ENCODE data around the gene KCTD7. TPM values are rescaled to one million over a fixed set of nuclear protein-coding genes. Genes with fewer than 3 reads are reported as not detected.
"Not testable (repeated sequence)": the region's sequence is repeated elsewhere in the genome, so short reads cannot be mapped to it uniquely, and the experiment has no call there.

The KCTD7 gene
- 3.7 to 5.2 TPM (median 4.6 TPM) in 3 replicates for polyA plus RNA-seq
- 1.8 TPM for polyA plus RNA-seq (2011; ENCODE audit: low read depth)
- 3.5 and 3.6 TPM in 2 replicates for polyA plus RNA-seq (2011; cell fraction: cytosol; rRNA removed)
- polyA plus RNA-seq (2011; cell fraction: nucleus; rRNA removed): 12.6 and 14.8 TPM in 2 replicates
- 2.1 and 2.9 TPM in 2 replicates for polyA plus RNA-seq (2012; ENCODE audit: low replicate concordance)
- polyA minus RNA-seq: 8.6 to 14.1 TPM (median 8.7 TPM) in 3 replicates
- 2.5 TPM for polyA minus RNA-seq (2011; cell fraction: cytosol; rRNA and poly(A)+ RNA removed)
- 5.6 and 6.6 TPM in 2 replicates for polyA minus RNA-seq (2011; cell fraction: nucleus; rRNA and poly(A)+ RNA removed)

DNA sequence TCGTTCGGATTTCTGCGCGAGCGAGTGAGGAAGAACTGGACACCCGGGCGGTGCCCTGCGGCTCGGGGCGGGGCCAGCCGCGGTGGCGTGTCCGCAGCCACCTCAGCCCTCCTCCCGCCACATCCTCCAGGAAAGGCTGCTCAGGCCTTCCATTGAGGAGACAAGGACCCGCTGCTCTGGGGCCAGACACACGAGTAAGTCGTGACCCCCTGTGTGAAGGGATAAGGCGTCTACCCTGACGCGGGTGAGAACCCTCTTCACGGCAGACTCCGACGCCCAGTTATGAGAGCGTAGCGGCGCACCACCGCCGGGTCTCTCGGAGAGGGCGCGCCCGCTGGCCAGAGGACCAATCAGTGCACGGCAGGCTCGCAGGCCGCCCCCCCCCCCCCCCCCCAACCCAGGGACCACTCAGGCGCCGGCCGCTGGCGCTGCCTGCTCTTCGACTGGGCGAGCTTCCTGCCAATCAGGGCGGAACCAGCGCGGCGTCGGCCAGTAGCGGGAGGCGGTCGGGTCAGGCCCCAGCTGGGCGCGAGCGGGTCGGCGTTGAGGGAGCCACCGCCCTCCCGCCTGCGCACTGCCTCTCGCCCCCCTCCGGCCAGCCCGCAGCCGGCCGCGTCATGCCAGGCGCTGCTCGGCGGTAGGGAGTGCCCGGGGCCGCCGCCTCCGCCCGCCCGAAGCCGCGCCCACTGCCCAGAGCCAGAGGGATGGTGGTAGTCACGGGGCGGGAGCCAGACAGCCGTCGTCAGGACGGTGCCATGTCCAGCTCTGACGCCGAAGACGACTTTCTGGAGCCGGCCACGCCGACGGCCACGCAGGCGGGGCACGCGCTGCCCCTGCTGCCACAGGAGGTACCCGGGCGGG, at the start of gene KCTD7:
KCTD7 (plus strand) TSS at position 521 of the 861 bp plus-strand sequence; CDS start at position 705, 184 bp downstream.
- H3K9me1 ChIP-seq (ENCODE audit: control insufficient read depth, extremely low read depth, insufficient read depth, low read length): no peaks in the 10 kb centered on the region
- H2AFZ ChIP-seq (ENCODE audit: control insufficient read depth, low read length): peak within 1 kb of the TSS; percentile 100
- H4K20me1 ChIP-seq (ENCODE audit: control insufficient read depth, extremely low read depth, insufficient read depth, low read length): no peaks in the 10 kb centered on the region
- dilution Hi-C loops (cut with MboI; ENCODE audit: extremely low pct_ligation_motif_present, low sequenced_read_pairs): no loop called here
- peak within 1 kb of the TSS; percentile 93 for H3K9ac ChIP-seq (ENCODE audit: control insufficient read depth, extremely low read depth, insufficient read depth, low read length)
- H3K4me1 ChIP-seq (ENCODE audit: control insufficient read depth, extremely low read depth, insufficient read depth, low read length): peaks cover 5% of the 10 kb centered on the region
- H3K27ac ChIP-seq (ENCODE audit: control insufficient read depth, insufficient read depth, low read length): peak within 1 kb of the TSS; percentile 90
- peaks cover 0 to 2% of the 10 kb centered on the region in 2 experiments for H3K36me3 ChIP-seq (ENCODE audit: control insufficient read depth in 2 of 2, extremely low read depth in 1 of 2, insufficient read depth in 2 of 2, low read length in 2 of 2)
- FAIRE-seq (no peak), DNase-seq (ENCODE audit: low read depth, low spot score) (peak; percentile 66)
- H3K4me3 ChIP-seq (ENCODE audit: control insufficient read depth in 2 of 3, extremely low read depth in 1 of 3, insufficient read depth in 2 of 3, low read depth in 1 of 3, low read length in 3 of 3): peak within 1 kb of the TSS; percentile 75 to 86 (median 81)
- peaks cover 3% of the 10 kb centered on the region for H3K79me2 ChIP-seq (ENCODE audit: control insufficient read depth, insufficient read depth, low read length)
- no peaks in the 10 kb centered on the region for H3K27me3 ChIP-seq (ENCODE audit: control insufficient read depth, extremely low read depth, insufficient read depth, low read length)
- peak within 1 kb of the TSS; percentile 91 for H3K4me2 ChIP-seq (ENCODE audit: control insufficient read depth, extremely low read depth, insufficient read depth, low read depth, low read length)
- H3K9me3 ChIP-seq (ENCODE audit: control insufficient read depth, low read depth, low read length): no peaks in the 10 kb centered on the region
- no peak for TF ChIP-seq EZH2 (IDR thresholded peaks at IDR 0.05; ENCODE audit: low read length)
- TF ChIP-seq, protein P1, sequence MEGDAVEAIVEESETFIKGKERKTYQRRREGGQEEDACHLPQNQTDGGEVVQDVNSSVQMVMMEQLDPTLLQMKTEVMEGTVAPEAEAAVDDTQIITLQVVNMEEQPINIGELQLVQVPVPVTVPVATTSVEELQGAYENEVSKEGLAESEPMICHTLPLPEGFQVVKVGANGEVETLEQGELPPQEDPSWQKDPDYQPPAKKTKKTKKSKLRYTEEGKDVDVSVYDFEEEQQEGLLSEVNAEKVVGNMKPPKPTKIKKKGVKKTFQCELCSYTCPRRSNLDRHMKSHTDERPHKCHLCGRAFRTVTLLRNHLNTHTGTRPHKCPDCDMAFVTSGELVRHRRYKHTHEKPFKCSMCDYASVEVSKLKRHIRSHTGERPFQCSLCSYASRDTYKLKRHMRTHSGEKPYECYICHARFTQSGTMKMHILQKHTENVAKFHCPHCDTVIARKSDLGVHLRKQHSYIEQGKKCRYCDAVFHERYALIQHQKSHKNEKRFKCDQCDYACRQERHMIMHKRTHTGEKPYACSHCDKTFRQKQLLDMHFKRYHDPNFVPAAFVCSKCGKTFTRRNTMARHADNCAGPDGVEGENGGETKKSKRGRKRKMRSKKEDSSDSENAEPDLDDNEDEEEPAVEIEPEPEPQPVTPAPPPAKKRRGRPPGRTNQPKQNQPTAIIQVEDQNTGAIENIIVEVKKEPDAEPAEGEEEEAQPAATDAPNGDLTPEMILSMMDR (optimal IDR thresholded peaks at IDR 0.05 in 1 of 3, IDR thresholded peaks at IDR 0.05 in 1 of 3, conservative IDR thresholded peaks at IDR 0.05 in 1 of 3; ENCODE audit: extremely low read depth in 1 of 3, insufficient read depth in 2 of 3, low read length in 3 of 3): no peak

DNA sequence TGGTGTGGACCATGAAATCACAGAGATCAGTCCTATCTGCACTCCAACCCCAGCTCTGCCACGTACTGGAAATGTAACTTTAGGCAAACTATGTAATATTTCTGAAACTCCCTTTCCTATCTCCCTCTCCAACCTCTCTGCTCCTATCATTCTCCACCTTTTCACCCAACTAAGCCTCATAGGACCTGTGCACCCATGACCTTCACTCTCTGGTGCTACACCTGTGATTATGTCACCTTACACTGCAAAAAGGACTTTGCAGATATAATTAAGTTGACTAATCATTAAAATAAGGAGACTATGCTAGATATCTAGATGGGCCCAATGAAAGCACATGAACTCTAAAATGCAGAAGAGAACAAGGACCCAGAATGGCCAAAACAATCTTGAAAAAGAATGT, 48.3 kb upstream of the KCTD7 start:
- H3K4me3 ChIP-seq (ENCODE audit: control insufficient read depth in 2 of 3, extremely low read depth in 1 of 3, insufficient read depth in 2 of 3, low read depth in 1 of 3, low read length in 3 of 3); H3K27ac ChIP-seq (ENCODE audit: control insufficient read depth, insufficient read depth, low read length); H3K9me1 ChIP-seq (ENCODE audit: control insufficient read depth, extremely low read depth, insufficient read depth, low read length); H3K9ac ChIP-seq (ENCODE audit: control insufficient read depth, extremely low read depth, insufficient read depth, low read length); H3K9me3 ChIP-seq (ENCODE audit: control insufficient read depth, low read depth, low read length); H3K27me3 ChIP-seq (ENCODE audit: control insufficient read depth, extremely low read depth, insufficient read depth, low read length); H2AFZ ChIP-seq (ENCODE audit: control insufficient read depth, low read length); FAIRE-seq; H3K4me1 ChIP-seq (ENCODE audit: control insufficient read depth, extremely low read depth, insufficient read depth, low read length); H3K4me2 ChIP-seq (ENCODE audit: control insufficient read depth, extremely low read depth, insufficient read depth, low read depth, low read length); dilution Hi-C loops (cut with MboI; ENCODE audit: extremely low pct_ligation_motif_present, low sequenced_read_pairs); DNase-seq (ENCODE audit: low read depth, low spot score); H4K20me1 ChIP-seq (ENCODE audit: control insufficient read depth, extremely low read depth, insufficient read depth, low read length): not testable (repeated sequence)
- H3K79me2 ChIP-seq (ENCODE audit: control insufficient read depth, insufficient read depth, low read length): peaks cover 93% of the 10 kb centered on the region
- peaks cover 0 to 12% of the 10 kb centered on the region in 2 experiments for H3K36me3 ChIP-seq (ENCODE audit: control insufficient read depth in 2 of 2, extremely low read depth in 1 of 2, insufficient read depth in 2 of 2, low read length in 2 of 2)

DNA sequence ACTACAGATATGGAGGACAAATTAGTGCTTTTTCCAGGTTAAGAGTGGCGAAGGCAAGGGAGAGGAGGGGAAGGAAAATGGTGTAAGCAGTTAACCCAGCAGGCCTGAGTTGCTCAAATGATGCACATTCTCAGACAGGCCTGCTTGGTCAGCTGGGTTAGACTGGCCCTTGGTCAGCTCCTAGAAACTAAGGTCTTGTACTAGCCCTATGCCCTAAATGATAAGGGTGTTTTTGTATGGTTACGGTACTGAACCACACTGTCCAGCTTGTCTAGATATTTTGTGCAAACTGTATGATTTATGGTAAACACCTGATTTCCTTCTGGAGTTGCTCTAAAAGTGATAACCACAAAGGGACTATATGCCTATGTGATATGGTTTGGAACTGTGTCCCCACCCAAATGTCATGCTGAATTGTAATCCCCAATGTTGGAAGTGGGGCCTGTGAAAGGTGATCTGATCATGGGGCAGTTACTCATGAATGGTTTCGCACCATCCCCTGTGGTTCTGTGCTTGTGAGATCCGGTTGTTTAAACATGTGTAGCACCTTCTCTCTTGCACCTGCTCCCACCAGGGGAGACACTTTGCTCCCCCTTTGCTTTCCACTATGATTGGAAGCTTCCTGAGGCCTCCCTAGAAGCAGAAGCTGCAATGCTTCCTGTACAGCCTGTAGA, 45.7 kb upstream of the KCTD7 start:
- FAIRE-seq; H3K36me3 ChIP-seq (ENCODE audit: control insufficient read depth in 2 of 2, extremely low read depth in 1 of 2, insufficient read depth in 2 of 2, low read length in 2 of 2): not testable (repeated sequence)

More for the DNA sequence above, 45.7 kb upstream of the KCTD7 start:
- H3K27me3 ChIP-seq (ENCODE audit: control insufficient read depth, extremely low read depth, insufficient read depth, low read length); H2AFZ ChIP-seq (ENCODE audit: control insufficient read depth, low read length); H3K4me3 ChIP-seq (ENCODE audit: control insufficient read depth in 2 of 3, extremely low read depth in 1 of 3, insufficient read depth in 2 of 3, low read depth in 1 of 3, low read length in 3 of 3); H3K4me2 ChIP-seq (ENCODE audit: control insufficient read depth, extremely low read depth, insufficient read depth, low read depth, low read length); H3K4me1 ChIP-seq (ENCODE audit: control insufficient read depth, extremely low read depth, insufficient read depth, low read length); H3K9me1 ChIP-seq (ENCODE audit: control insufficient read depth, extremely low read depth, insufficient read depth, low read length); H3K27ac ChIP-seq (ENCODE audit: control insufficient read depth, insufficient read depth, low read length); dilution Hi-C loops (cut with MboI; ENCODE audit: extremely low pct_ligation_motif_present, low sequenced_read_pairs); H3K9me3 ChIP-seq (ENCODE audit: control insufficient read depth, low read depth, low read length); H3K9ac ChIP-seq (ENCODE audit: control insufficient read depth, extremely low read depth, insufficient read depth, low read length); DNase-seq (ENCODE audit: low read depth, low spot score): not testable (repeated sequence)
- H3K79me2 ChIP-seq (ENCODE audit: control insufficient read depth, insufficient read depth, low read length): peaks cover 93% of the 10 kb centered on the region
- H4K20me1 ChIP-seq (ENCODE audit: control insufficient read depth, extremely low read depth, insufficient read depth, low read length): peaks cover 15% of the 10 kb centered on the region
